Amniotic epithelial cell (primary cell): ENCODE results near the gene CD59.
"Not testable (repeated sequence)": the region's sequence is repeated elsewhere in the genome, so short reads cannot be mapped to it uniquely, and the experiment has no call there.

Experiments
- DNase-seq: peaks from one replicate; pipeline ENCODE4 v3.0.0-alpha.2; 2010; ENCODE audit warnings: low read depth

Gene CD59

DNA sequence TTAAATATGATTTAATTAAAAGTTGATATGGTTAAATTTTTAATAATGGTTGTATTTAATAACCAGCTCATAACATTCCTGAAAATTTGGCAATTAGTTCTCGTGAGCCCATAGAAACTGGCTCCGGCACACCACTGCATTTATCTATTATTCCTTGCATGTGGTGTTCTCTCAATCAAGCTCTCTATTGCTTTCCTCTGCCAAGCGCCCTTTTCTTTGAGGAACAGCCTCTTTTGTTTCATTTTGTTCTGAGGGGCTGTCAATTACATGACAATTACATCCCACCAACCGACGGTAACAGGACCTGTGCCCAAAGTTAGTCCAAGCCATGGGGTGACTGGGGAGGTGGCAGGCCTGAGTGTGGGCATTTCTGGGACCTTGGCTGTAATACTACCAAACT lies 43.7 kb downstream of the CD59 start:
- DNase-seq = no peak

GRCh38 chr11:33692013-33692504 lies 44.2 kb downstream of the CD59 start:
- DNase-seq = peak; percentile 97

DNA sequence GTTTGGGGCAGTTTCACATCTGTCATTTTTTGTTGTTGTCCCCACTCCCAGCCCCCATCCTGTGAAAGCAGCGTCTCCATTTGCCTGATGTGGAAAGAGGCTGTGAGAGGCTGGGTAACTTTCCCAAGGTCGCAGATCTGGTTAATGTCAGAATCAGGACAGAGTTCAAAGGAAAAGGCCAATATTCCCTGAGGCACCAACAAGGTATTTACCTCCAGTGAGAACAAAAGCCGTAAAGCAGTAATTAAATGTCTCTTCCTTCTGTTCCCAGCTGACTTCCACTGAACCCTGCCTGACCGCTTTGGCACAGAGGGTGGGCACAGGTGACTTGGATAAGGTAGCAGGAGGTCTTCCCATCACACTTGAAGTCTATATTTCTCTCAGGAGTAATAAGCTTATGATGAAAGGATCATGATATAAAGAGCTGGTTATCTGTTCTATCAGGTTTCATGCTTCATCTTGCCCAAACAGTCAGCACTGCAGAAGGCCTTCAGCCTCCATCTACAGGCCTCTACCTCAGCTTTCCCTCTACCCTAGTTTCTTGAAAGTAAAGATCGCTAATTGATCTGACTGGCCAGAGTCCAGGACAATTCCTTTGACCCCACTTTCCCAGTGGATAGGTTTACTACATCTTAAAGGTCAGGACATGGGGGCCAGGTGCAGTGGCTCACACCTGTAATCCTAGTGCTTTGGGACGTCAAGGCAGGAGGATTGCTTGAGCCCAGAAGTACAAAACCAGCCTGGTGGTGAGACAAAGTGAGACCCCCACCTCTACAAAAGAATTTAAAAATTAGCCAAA lies 45.0 kb downstream of the CD59 start:
- DNase-seq = peak; percentile 80

DNA sequence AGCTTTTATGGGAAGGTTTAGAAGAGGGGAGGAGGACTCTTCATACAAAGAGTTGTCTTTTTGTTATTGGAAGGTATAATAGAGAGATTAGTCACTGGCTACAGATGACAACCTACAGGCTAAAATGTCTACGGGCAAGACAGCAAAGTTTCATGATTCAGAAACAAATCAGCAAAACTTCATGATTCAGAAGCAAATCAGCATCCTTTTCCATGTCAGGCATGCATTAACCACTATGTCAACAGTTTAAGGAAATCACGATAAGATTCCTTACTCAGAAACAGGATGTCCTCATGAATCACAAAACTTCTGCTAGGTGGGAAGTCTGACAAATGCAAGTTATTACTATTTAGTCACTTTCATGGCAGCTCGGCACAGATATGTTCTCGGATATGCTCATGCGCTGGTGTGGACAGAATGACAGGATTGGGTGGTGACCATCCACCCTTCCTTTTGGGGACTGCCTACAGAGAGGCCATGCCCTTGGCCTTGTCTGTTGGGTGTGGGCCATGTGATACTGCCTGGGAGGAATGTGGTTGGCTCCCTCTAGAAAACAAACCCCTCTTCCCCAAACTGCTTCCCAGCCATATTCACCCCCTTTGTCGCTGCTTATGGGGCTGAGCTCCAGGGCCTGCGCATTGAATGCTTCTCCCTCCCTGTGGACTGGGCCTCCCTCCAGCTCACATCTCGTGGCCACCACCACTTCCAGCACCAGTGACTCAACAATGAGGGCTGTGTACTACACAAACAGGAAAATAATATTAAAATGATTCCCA lies 45.7 kb downstream of the CD59 start:
- peak; percentile 98 for DNase-seq

GRCh38 chr11:33689501-33689900 lies 46.7 kb downstream of the CD59 start:
- DNase-seq = no peak

DNA sequence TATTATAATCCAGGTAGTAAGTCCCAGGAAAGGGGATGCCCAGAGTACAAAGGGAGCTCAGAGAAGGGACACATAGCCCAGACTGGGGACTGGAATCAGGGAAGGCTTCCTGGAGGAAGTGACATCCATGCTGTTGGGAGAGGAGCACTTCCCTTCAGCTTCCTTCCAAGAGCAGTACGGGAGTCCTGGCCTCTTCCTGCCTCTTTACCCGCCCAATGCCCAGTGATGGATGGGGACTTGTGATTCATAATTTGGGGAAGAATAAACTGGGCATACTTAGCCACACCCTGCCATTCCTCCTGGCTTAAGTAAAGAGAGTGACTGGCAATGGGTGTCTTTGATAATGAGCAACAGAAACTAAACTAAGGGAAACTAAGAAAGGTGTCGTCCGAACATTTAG lies 47.1 kb downstream of the CD59 start:
- no peak for DNase-seq

GRCh38 chr11:33687733-33688479 lies 48.3 kb downstream of the CD59 start:
- peak; percentile 61 for DNase-seq

- no peak for DNase-seq
Measured at GRCh38 chr11:33685082-33685481, 51.1 kb downstream of the CD59 start.

DNA sequence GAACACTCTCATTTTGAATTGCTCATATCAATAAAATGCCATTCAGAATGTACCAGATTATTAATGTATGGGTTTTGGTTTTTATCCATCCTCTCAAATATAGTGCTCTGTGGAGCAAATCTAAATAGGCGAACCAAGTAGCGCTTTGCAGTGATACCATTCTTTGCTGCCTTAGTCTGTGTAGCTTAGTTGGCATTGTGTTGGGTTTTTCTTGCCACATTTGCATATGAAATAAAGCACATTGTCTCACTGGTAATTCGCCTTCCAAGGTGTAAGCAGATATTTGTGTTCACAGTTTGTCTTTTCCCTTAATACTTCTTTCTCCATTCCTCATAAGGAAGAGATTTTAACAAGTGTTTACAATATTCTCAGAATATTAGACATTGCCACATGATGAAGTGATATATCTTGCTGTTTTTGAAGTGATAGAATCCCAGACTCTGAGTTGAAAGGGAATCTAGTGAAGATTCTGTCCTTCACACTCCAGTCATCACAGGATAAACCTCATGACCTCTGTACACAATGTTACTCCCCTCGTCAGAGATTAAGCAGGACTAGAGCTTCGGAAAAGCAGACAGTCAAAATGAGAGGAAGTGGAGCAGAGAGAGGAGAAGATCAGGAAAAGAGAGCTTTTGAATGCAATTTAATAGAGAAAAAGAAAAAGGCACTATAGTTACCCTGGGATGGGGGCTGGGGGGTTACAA lies 52.1 kb downstream of the CD59 start:
- DNase-seq = no peak

DNA sequence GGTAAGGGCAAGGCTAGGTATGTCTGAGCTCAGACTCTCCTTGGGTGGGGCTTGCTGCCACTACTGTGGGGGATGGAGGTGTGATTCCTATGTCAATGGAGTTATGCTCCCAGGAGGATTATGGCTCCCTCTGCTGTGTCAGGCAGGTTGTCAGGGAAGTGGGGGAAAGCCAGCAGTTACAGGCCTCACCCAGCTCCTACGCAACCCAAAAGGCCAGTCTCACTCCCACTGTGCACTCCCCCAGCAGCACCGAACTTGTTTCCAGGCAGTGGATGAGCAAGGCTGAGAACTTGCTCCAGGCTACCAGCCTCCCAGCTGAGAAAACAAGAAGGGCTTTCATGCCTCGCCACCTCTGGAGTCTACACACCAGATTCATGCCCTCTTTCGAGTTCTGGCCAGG lies 53.8 kb downstream of the CD59 start:
- DNase-seq = peak; percentile 29

DNA sequence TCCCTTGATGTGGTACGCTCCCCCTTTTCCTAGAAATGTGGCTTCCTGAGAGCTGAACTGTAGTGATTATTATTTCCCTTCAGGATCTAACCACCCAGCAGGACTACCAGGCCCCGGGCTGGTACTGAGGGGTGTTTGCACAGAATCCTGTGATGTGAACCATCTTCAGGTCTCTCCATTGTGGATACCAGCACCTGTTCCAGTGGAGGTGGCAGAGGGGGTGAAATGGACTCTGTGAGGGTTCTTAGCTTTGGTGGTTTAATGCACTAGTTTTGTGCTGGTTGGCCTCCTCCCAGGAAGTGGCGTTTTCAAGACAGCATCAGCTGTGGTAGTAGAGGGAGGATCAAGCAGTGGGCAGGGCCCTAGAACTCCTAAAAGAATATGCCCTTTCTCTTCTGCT lies 54.2 kb downstream of the CD59 start:
- no peak for DNase-seq

DNA sequence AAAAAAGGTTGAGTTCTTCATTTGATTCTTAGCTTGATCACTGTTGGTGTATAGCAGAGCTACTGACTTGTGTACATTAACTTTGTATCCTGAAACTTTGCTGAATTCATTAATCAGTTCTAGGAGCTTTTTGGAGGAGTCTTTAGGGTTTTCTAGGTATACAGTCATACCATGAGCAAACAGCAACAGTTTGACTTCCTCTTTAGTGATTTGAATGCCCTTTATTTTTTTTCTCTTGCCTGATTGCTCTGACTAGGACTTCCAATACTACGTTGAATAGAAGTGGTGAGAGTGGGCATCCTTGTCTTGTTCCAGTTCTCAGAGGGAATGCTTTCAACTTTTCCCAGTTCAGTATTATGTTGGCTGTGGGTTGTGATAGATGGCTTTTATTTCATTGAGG lies 57.6 kb downstream of the CD59 start:
- DNase-seq = not testable (repeated sequence)

GRCh38 chr11:33674035-33674814 lies 62.0 kb downstream of the CD59 start:
- peak; percentile 78 for DNase-seq

- no peak for DNase-seq
Measured at GRCh38 chr11:33672273-33672672, 64.0 kb downstream of the CD59 start.

GRCh38 chr11:33670250-33671011 lies 65.8 kb downstream of the CD59 start:
- peak; percentile 41 for DNase-seq

DNA sequence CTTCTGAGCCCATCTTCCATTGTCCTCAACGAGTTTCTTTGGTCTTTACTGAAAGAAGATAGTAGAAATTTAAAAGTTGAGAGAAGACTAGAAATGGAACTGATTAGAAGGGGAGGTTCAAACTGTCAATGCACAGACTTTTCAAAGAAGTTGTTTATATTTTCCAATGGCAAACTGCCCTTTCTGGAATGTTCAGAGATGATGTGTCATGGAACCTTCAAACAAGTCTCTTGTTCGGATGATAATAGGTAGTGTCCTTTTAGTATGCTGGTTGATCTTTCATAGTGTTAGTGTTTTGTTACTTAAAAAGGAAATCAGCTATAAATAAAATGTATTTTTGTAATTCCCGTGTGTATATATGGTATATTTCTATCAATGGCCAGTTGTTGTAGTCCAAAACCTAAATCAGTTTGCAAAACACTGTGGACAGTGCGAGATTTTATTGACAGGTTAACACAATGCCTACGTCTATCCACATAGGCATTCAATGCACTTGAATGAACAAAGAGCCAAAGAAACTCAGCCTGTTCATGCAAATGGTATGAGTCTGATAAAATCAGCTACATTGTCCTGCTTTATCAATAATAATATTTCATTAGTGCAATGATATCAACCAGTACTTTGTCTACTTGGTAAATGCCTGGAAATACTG lies 66.5 kb downstream of the CD59 start:
- DNase-seq = no peak

GRCh38 chr11:33668951-33669596 lies 67.1 kb downstream of the CD59 start:
- no peak for DNase-seq

DNA sequence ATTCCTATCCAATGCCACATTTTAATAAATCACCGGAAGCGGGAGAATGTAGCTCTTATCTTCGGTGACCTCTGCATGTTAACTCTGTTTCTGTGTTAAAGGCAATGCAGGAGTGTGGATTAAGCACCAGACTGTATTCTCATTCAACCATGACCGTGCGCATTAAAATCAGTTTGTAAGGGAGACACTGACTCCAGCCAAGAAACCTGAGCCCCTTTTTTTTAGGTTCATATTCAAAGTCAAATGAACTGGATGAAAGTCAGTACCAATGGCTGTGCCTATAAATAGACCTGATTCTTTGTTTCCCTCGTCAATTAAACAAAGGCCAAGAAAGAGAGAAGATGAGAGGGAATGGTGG lies 67.8 kb downstream of the CD59 start:
- DNase-seq = no peak

- no peak for DNase-seq
Measured at GRCh38 chr11:33667819-33668467, 68.3 kb downstream of the CD59 start.
